Fibroblast of skin of scalp (primary cell): ENCODE measurements around the gene PTGS1.
"Not testable (repeated sequence)": the region's sequence is repeated elsewhere in the genome, so short reads cannot be mapped to it uniquely, and the experiment has no call there.

Experiments
- DNase-seq: peaks from one replicate; pipeline ENCODE4 v3.0.0-alpha.2; 2013

PTGS1 gene

DNA sequence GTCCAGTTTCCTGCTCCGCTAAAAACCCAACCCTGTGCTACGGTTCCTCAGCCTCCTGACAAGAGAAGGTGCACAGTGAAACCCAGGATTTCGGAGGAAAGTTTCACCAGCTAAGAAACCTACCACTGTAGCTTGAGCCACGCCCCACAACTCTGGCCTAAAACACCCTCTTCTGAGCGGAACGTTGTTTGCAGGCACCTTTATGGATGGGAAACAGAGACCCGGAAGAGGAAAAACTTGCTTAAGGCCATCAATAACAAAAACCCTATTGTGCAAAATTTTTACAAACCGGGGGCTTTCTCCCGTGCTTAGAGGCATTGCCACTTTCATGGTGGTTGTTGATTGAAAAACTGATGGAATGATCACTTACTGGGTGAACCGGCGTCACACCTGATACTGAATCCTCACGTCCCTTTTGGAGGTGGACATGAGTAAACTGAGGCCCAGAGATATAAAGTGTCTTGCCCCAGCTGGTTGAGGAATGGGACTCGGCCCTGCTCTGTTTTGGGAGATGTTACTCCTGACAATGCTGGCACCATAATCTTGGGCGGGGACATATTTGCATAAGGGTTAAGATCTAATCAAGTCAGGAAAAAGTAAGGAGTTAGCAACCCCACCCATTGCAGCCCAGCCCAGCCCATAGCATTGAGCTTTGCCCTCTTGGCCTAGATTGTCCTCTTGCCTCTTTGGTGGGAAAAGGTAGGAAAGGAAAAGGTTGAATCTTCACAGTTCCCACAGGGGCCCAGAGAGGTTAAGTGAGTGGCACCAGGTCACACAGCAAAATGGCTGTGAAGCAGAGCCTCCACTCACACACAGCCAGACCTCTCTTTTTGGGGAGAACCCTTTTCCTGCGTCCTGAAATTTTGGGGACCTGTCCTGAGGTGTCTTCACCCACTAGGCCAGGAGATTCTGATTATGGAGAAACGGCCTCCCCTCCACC, 23.2 kb upstream of the PTGS1 start:
- DNase-seq, result no peak

DNA sequence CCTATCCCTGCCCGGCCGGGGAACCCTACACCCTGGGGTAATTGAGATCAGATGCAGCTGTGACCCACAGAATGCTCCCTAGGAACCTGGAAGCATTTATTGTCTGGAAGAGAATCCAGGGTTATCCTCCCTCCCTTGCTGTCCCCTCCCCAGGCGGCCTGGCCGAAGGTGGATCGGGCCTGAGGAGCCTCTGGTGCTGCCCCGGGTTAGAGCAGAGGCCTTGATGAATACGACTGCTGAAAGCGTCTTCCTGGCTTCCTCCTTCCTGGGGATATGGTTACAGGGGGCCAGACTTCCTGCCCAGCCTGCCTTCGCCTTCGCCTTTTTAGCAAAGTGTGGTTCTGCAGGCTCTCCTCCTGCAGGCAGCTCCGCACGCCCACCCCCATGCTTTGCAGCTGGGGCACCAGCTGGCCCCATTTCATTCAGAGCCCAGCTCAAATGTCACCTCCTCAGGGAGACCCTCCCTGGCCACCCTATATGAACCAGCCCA, 22.5 kb upstream of the PTGS1 start:
- no peak for DNase-seq

DNA sequence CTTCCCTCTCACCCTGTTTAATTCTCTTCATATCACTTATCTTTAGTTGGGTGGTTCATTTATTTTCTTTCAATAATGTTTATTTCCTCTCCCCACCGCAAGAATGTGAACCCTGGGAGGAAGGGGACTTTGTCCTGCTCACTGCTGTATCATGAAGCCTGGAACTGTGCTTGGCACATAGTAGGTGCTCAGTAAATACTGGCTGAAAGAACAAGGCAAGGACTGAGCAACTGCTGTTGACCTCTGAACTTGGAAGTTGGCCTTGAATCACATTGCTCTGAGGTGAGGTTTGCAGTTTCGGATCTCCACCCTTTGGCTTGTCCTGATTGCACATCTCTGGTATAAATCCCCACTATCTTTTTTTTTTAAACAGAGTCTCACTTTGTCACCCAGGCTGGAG, 22.0 kb upstream of the PTGS1 start:
- no peak for DNase-seq

GRCh38 chr9:122349201-122349600, 21.6 kb upstream of the PTGS1 start:
- DNase-seq, result no peak

DNA sequence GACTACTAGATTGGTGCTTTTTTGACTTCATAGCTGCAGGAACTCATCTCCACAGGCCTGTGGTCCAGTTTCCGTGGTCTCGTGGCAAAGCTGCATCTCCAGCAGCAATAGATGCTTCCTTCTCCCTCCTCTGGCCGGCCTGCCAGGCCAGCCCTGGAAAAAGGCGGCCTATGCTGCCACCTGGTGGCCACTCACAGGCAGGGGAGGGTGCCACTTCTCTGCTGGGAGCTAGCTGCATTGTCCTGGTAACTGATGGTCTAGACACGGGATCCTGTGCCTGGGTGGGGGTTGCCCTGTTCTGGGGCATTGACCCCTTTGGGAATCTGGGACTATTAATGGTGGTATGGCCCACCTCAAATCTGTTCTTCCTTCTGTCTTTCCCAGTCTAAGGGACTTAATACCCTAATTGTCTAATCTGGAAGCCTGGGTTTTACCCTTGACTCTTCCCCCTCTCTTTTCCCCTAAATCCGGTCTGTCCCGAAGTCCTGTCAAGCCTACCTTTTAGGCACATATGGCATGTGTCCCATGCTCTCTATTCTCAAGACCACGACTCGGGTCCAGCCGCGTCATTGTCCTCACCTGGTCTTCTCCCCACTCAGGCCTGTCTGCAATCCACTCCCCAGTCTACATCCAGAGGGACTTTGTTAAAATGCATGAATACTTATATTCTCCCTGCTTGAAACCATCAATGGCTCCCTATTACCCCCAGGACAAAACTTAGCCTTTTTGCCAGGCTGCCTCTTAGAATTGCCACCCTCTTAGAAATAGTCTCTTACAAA, 20.1 kb upstream of the PTGS1 start:
- DNase-seq, result peak; percentile 68

GRCh38 chr9:122354536-122355199, 16.2 kb upstream of the PTGS1 start:
- no peak for DNase-seq

GRCh38 chr9:122355336-122355875, 15.4 kb upstream of the PTGS1 start:
- DNase-seq, result no peak

DNA sequence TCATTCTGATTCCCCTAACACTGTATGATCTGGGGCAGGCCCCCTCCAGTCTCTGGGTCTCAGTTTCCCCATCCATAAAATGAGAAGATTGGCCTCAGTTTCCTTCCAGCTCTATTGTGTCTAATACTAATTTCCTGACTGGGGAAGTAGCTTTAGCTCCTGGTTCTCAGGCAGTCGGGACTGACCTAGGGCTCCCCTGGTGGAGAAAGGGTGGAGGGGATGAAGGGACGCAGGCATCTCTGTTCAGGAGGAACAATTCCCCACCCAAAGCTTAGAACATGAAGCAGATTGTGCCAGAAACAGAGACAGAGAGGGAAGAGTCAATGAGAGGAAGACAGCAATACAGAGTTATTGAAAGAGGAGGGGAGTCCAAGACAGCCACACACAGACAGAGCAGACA, 14.2 kb upstream of the PTGS1 start:
- no peak for DNase-seq

DNA sequence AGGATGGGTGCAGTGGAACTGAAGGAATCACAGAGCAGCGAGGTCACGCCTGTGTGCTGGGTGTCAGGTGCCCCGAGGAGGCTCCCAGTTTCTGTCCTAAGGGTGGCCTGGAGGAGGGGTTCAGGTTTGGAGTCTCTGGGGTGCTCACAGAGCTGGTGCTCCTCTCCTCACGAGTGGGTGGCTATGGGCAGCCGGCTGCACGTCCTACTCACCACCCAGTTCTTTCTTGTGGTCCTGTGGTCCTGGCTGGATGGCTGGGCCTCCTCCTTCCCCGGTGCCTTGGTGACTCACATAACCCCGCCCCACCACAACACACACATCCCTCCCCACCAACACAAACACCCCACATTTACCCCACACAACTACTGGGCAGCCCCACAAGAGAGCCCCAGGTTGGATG, 9.9 kb upstream of the PTGS1 start:
- no peak for DNase-seq

DNA sequence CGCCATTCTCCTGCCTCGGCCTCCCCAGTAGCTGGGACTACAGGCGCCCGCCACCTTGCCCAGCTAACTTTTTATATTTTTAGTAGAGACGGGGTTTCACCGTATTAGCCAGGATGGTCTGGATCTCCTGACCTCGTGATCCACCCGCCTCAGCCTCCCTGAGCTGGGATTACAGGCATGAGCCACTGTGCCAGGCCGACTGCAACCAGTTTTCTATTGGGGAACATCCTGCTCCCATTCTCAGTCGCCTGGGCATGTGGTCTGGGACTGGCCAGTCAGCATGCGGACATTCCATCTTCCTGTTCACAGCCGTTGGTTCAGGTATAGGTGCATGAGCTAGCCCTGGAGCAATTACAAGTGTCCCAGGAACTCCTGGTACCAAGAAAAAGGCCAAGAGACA, 7.7 kb upstream of the PTGS1 start:
- DNase-seq, result not testable (repeated sequence)

- no peak for DNase-seq
These were observed 6.6 kb upstream of the PTGS1 start for GRCh38 chr9:122364117-122364782.

- DNase-seq, result no peak
These were observed 6.1 kb upstream of the PTGS1 start for GRCh38 chr9:122364783-122365150.

DNA sequence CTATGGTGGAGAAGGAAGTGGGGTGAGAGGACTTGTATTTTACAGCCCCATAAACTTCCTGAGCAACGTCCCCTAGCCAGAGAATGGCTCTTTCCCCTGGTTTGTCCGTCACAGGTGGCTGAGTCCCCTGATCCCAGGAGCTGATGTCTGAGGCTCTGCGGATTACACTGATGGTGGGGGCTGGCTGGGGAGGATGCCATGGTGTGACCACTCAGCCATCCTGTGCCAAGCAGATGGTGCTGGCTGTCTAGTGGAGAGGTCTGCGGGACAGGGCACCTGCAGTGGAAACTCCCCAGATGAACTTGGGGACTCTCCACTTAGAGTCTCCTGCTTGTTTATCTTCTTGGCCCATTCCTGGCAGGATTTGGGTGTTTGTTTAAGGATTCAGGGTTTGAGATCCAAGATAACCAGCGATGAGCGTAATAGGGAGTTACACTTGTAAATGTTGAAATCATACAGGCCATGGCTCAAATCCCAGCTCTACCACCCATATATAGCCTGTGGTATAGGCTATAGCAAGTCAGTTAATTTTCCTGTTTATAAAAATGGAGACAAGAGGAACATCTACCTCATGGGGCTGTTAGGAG, 4.7 kb upstream of the PTGS1 start:
- DNase-seq, result no peak

GRCh38 chr9:122367065-122367464, 3.8 kb upstream of the PTGS1 start:
- DNase-seq, result no peak

DNA sequence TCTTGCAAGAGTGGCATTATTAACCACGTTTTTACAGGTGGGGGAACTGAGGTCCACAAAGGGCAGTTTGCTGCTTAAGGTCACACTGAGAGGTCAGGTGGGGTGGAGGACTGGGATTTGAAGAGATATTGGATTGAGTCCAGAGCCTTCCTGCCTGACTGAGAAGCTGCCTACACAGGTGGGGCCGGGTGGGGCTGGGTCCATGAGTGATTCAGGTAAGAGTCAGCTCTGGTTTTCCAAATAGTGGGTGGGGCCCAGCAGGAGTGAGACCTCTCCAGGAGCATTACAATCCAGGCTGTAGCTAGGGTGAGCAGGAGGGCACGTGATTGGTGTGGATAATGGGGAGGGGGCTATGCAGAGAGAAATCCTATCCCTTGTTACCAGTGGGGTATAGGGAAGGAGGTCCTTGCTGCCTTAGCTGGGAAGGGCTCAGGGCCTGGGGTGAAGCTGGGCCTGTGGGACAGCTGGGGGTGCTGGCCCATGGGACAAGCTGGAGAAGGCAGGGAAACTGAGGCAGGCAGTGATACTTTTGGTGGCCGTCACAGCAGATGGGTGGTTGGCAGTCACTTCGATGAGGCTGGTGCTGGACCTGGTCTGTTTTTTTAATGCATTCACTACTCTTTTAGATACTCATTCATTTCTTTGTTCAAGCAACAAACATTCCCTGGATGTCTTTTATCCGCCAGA, 2.9 kb upstream of the PTGS1 start:
- DNase-seq, result no peak

GRCh38 chr9:122368642-122369041, 2.2 kb upstream of the PTGS1 start:
- DNase-seq, result no peak

- DNase-seq, result no peak
These were observed 521 bp upstream of the PTGS1 start for GRCh38 chr9:122370303-122370702.

GRCh38 chr9:122371846-122372245, 1.0 kb downstream of the PTGS1 start:
- DNase-seq, result no peak

DNA sequence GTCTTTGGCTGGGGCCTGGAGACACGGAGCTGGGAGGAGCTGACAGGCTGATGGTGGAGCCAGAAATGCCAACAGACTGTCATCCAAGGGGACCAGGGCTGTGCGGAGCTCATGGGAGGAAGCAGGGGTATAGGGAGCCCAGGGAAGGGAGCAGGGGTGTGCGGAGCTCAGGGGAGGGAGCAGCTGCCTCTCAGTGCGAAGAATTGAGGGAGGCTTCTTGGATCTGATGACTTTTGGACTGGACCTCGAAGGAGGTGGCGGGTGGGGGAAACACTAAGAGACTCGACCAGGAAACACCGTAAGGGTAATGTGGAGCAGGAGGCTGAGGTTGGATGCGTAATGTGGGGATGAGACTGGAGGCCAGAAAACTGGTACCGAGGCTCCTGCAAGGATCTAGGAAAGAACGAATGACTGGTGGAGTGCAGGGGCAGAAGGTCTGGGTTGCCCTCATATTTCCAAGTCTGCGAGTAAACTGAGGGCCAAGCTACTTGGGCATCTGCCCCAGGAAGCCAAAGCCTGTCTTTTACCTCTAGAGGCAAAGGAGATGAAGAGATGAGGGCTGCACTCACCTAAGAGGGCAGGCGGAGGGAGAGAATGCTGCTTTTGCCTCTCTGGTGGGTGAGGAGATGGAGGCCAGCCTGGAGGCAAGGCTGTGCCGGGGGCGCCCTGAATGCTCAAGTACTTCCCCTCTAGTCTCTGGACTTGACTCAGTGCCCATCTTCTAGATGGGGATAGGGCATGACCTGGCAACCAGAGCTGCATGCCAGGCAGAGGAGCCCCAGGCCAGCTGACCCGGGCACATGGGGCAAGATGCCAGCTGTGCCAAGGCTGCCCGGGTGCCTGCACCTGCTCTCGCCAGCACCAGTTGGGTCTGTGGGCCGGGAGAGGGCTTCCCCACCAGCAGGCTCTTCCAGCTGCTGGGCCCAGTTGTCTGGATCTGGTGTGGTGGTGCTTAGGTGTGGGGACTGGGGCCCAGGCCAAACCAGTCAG, 2.3 kb downstream of the PTGS1 start:
- DNase-seq, result no peak

GRCh38 chr9:122374885-122375420, 4.1 kb downstream of the PTGS1 start:
- DNase-seq, result peak; percentile 65
